GM12878 (cell line): ENCODE measurements around the gene TRA2B.

Source experiments
- JUND ChIP-seq: IDR thresholded peaks from 2 replicates; pipeline ENCODE4 v1.6.1; 2012; ENCODE audit warnings: low read depth, mild to moderate bottlenecking, low read length, improper control_type of control experiment, moderate library complexity
- RELA ChIP-seq: fragments of 450-650 bp; IDR thresholded peaks from 2 replicates; pipeline ENCODE4 v1.8.0; 2014; ENCODE audit warnings: borderline replicate concordance; ENCODE audit not compliant: partially characterized antibody
- SP1 ChIP-seq: IDR thresholded peaks from one replicate; pipeline ENCODE4 v1.6.1; 2011; ENCODE audit warnings: low read depth, low read length
- SREBF1 ChIP-seq: IDR thresholded peaks from 2 replicates; pipeline ENCODE4 v1.6.1; 2012; ENCODE audit warnings: mild to moderate bottlenecking, low read length
- SUPT20H ChIP-seq: IDR thresholded peaks from 2 replicates; pipeline ENCODE4 v1.6.1; 2011; ENCODE audit warnings: low read depth, mild to moderate bottlenecking, low read length, moderate library complexity, borderline replicate concordance; ENCODE audit not compliant: control insufficient read depth
- ZNF24 ChIP-seq: fragments of 450-650 bp; IDR thresholded peaks from 2 replicates; pipeline ENCODE4 v1.6.1; 2017; ENCODE audit warnings: antibody characterized with exemption, mild to moderate bottlenecking
- TF ChIP-seq, protein P1 (sequence below): IDR thresholded peaks from 2 replicates; pipeline ENCODE4 v1.6.1; 2012; ENCODE audit warnings: low read length, inconsistent platforms
- TF ChIP-seq, protein P2 (sequence below), 3 experiments: IDR thresholded peaks in 2 of 3; conservative IDR thresholded peaks in 1 of 3; 2 replicates each; pipeline ENCODE4 v1.5.1; 2011; ENCODE audit warnings: low read depth in 3 of 3, low read length in 3 of 3, mild to moderate bottlenecking in 3 of 3, control low read depth in 2 of 3, moderate library complexity in 2 of 3, inconsistent platforms in 1 of 3, mixed read lengths in 1 of 3; ENCODE audit not compliant: control insufficient read depth in 2 of 3, insufficient read depth in 1 of 3; ENCODE audit errors: extremely low read depth in 1 of 3
- TF ChIP-seq, protein P3 (sequence below): fragments of 450-650 bp; IDR thresholded peaks from 2 replicates; pipeline ENCODE4 v1.6.1; 2014; ENCODE audit warnings: mild to moderate bottlenecking
- TF ChIP-seq, protein P4 (sequence below): fragments of 450-650 bp; IDR thresholded peaks from 2 replicates; pipeline ENCODE4 v1.6.1; 2017; ENCODE audit warnings: antibody characterized with exemption, mild to moderate bottlenecking, moderate library complexity
- TF ChIP-seq, protein P5 (sequence below): fragments of 450-650 bp; formaldehyde crosslinking; IDR thresholded peaks from 2 replicates; pipeline ENCODE4 v1.5.0; 2022; ENCODE audit warnings: mild to moderate bottlenecking, missing genetic modification characterization

DNA sequence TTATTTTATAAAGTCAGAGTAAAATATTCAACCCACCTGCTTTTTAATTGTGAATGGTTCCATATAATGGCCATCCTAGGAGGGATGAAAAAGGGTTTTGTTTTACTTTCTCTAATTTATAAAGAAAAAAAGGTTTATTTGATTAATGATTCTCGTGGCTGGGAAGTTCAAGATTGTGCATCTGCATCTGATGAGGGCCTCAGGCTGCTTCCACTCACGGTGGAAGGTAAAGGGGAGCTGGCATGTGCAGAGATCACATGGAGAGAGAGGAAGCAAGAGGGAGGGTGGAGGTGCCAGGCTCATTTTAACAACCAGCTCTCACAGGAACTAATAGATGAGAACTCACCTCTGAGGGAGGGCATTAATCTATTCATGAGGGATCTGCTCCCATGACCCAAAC is 27.7 kb upstream of the TRA2B start:
- no peak for TF ChIP-seq JUND
- TF ChIP-seq, protein P1, sequence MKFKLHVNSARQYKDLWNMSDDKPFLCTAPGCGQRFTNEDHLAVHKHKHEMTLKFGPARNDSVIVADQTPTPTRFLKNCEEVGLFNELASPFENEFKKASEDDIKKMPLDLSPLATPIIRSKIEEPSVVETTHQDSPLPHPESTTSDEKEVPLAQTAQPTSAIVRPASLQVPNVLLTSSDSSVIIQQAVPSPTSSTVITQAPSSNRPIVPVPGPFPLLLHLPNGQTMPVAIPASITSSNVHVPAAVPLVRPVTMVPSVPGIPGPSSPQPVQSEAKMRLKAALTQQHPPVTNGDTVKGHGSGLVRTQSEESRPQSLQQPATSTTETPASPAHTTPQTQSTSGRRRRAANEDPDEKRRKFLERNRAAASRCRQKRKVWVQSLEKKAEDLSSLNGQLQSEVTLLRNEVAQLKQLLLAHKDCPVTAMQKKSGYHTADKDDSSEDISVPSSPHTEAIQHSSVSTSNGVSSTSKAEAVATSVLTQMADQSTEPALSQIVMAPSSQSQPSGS, result no peak
- TF ChIP-seq, protein P2, sequence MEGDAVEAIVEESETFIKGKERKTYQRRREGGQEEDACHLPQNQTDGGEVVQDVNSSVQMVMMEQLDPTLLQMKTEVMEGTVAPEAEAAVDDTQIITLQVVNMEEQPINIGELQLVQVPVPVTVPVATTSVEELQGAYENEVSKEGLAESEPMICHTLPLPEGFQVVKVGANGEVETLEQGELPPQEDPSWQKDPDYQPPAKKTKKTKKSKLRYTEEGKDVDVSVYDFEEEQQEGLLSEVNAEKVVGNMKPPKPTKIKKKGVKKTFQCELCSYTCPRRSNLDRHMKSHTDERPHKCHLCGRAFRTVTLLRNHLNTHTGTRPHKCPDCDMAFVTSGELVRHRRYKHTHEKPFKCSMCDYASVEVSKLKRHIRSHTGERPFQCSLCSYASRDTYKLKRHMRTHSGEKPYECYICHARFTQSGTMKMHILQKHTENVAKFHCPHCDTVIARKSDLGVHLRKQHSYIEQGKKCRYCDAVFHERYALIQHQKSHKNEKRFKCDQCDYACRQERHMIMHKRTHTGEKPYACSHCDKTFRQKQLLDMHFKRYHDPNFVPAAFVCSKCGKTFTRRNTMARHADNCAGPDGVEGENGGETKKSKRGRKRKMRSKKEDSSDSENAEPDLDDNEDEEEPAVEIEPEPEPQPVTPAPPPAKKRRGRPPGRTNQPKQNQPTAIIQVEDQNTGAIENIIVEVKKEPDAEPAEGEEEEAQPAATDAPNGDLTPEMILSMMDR (IDR thresholded peaks at IDR 0.05 in 2 of 3, conservative IDR thresholded peaks at IDR 0.05 in 1 of 3; ENCODE audit: control insufficient read depth in 2 of 3, extremely low read depth in 1 of 3, insufficient read depth in 1 of 3, low read depth in 3 of 3, low read length in 3 of 3), result no peak
- TF ChIP-seq, protein P3, sequence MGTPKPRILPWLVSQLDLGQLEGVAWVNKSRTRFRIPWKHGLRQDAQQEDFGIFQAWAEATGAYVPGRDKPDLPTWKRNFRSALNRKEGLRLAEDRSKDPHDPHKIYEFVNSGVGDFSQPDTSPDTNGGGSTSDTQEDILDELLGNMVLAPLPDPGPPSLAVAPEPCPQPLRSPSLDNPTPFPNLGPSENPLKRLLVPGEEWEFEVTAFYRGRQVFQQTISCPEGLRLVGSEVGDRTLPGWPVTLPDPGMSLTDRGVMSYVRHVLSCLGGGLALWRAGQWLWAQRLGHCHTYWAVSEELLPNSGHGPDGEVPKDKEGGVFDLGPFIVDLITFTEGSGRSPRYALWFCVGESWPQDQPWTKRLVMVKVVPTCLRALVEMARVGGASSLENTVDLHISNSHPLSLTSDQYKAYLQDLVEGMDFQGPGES, result no peak
- TF ChIP-seq, protein P4, sequence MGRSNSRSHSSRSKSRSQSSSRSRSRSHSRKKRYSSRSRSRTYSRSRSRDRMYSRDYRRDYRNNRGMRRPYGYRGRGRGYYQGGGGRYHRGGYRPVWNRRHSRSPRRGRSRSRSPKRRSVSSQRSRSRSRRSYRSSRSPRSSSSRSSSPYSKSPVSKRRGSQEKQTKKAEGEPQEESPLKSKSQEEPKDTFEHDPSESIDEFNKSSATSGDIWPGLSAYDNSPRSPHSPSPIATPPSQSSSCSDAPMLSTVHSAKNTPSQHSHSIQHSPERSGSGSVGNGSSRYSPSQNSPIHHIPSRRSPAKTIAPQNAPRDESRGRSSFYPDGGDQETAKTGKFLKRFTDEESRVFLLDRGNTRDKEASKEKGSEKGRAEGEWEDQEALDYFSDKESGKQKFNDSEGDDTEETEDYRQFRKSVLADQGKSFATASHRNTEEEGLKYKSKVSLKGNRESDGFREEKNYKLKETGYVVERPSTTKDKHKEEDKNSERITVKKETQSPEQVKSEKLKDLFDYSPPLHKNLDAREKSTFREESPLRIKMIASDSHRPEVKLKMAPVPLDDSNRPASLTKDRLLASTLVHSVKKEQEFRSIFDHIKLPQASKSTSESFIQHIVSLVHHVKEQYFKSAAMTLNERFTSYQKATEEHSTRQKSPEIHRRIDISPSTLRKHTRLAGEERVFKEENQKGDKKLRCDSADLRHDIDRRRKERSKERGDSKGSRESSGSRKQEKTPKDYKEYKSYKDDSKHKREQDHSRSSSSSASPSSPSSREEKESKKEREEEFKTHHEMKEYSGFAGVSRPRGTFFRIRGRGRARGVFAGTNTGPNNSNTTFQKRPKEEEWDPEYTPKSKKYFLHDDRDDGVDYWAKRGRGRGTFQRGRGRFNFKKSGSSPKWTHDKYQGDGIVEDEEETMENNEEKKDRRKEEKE, result no peak
- TF ChIP-seq RELA, result no peak
- no peak for TF ChIP-seq ZNF24
- TF ChIP-seq SREBF1, result no peak
- TF ChIP-seq, protein P5, sequence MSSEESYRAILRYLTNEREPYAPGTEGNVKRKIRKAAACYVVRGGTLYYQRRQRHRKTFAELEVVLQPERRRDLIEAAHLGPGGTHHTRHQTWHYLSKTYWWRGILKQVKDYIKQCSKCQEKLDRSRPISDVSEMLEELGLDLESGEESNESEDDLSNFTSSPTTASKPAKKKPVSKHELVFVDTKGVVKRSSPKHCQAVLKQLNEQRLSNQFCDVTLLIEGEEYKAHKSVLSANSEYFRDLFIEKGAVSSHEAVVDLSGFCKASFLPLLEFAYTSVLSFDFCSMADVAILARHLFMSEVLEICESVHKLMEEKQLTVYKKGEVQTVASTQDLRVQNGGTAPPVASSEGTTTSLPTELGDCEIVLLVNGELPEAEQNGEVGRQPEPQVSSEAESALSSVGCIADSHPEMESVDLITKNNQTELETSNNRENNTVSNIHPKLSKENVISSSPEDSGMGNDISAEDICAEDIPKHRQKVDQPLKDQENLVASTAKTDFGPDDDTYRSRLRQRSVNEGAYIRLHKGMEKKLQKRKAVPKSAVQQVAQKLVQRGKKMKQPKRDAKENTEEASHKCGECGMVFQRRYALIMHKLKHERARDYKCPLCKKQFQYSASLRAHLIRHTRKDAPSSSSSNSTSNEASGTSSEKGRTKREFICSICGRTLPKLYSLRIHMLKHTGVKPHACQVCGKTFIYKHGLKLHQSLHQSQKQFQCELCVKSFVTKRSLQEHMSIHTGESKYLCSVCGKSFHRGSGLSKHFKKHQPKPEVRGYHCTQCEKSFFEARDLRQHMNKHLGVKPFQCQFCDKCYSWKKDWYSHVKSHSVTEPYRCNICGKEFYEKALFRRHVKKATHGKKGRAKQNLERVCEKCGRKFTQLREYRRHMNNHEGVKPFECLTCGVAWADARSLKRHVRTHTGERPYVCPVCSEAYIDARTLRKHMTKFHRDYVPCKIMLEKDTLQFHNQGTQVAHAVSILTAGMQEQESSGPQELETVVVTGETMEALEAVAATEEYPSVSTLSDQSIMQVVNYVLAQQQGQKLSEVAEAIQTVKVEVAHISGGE (CRISPR knock-in tag), result no peak
- no peak for TF ChIP-seq SP1
- no peak for TF ChIP-seq SUPT20H
